GM12878 (cell line): ENCODE data around the gene RAP2C. TPM values are rescaled to one million over a fixed set of nuclear protein-coding genes. Genes with fewer than 3 reads are reported as not detected.

ENCODE experiments used
- ATAC-seq: fragments of 200-7000 bp; cut with Tn5 transposase; 3 replicates; pipeline ENCODE4 v1.9.1; 2020; ENCODE audit warnings: mild to moderate bottlenecking, moderate library complexity
- BruUV-seq: library from RNA; stranded (reverse); fragments of 400-500 nt; replicated peaks from 2 replicates; lab custom pipeline; 2021; lab: Mats Ljungman, UMichigan
- CTCF ChIA-PET: fragments of 300-600 bp; sonication (Branson Sonifier 250); formaldehyde crosslinking; extraction: SDS; loops from one replicate; lab custom pipeline; 2021; ENCODE audit warnings: inconsistent platforms; lab: Yijun Ruan, JAX
- POLR2A ChIA-PET: fragments of 350-600 bp; formaldehyde crosslinking; extraction: SDS; loops from one replicate; lab custom pipeline; 2021; ENCODE audit warnings: inconsistent platforms; lab: Charles Lee
- RAD21 ChIA-PET: fragments of 300-600 bp; sonication (Branson Sonifier 250); formaldehyde crosslinking; loops from one replicate; lab custom pipeline; 2023; ENCODE audit warnings: antibody characterized with exemption; ENCODE audit not compliant: unreplicated experiment; lab: Charles Lee
- SMC1A ChIA-PET: fragments of 300-600 bp; sonication (Branson Sonifier 250); formaldehyde crosslinking; loops from one replicate; lab custom pipeline; 2023; ENCODE audit not compliant: unreplicated experiment, uncharacterized antibody; lab: Charles Lee
- DNase-seq: peaks from one replicate; pipeline ENCODE4 v3.0.0-alpha.2; 2011; ENCODE audit warnings: low read depth, low spot score
- FAIRE-seq: peaks from 3 replicates; lab custom pipeline; 2011; peaks lifted over from hg19 to GRCh38; lab: Jason Lieb, UNC
- H2AFZ ChIP-seq: 2 replicates; pipeline ENCODE4 v1.6.0; 2011; ENCODE audit warnings: low read depth, low read length, control low read depth; ENCODE audit not compliant: control insufficient read depth
- H3K27ac ChIP-seq: 2 replicates; pipeline ENCODE4 v1.5.1; 2011; ENCODE audit warnings: control low read depth; ENCODE audit not compliant: control insufficient read depth, insufficient read depth
- H3K27me3 ChIP-seq, 2 experiments: replicated peaks in 1 of 2; 2 replicates each; pipeline versions ENCODE4 v1.6.0 to v1.6.1; 2011; ENCODE audit warnings: low read length in 1 of 2; ENCODE audit not compliant: control insufficient read depth in 2 of 2, insufficient read depth in 2 of 2
- H3K36me3 ChIP-seq, 2 experiments: 2 replicates each; pipeline ENCODE4 v1.5.1; 2011; ENCODE audit warnings: low read length in 1 of 2; ENCODE audit not compliant: control insufficient read depth in 2 of 2, insufficient read depth in 2 of 2
- H3K4me1 ChIP-seq: 2 replicates; pipeline ENCODE4 v1.6.1; 2011; ENCODE audit warnings: mild to moderate bottlenecking, low read length, moderate library complexity, mixed read lengths; ENCODE audit not compliant: control insufficient read depth, insufficient read depth
- H3K4me2 ChIP-seq: 2 replicates; pipeline ENCODE4 v1.6.0; 2011; ENCODE audit warnings: control low read depth; ENCODE audit not compliant: control insufficient read depth, insufficient read depth
- H3K4me3 ChIP-seq: fragments of 200-600 bp; sonication (generic); 2 replicates; pipeline ENCODE4 v1.5.1; 2016
- H3K79me2 ChIP-seq: 2 replicates; pipeline ENCODE4 v1.6.0; 2011; ENCODE audit warnings: low read length; ENCODE audit not compliant: control insufficient read depth, insufficient read depth
- H3K9ac ChIP-seq: 2 replicates; pipeline ENCODE4 v1.8.0; 2011; ENCODE audit warnings: low read length, control low read depth, mixed read lengths; ENCODE audit not compliant: control insufficient read depth, insufficient read depth
- H3K9me3 ChIP-seq: replicated peaks from 3 replicates; pipeline ENCODE4 v1.5.1; 2011; ENCODE audit warnings: mild to moderate bottlenecking, low read length; ENCODE audit not compliant: control insufficient read depth, insufficient read depth
- H4K20me1 ChIP-seq: 2 replicates; pipeline ENCODE4 v1.6.0; 2011; ENCODE audit not compliant: control insufficient read depth, insufficient read depth
- ATF7 ChIP-seq: fragments of 450-650 bp; IDR thresholded peaks from 2 replicates; pipeline ENCODE4 v1.6.1; 2016; ENCODE audit warnings: low read depth, mild to moderate bottlenecking
- BMI1 ChIP-seq: fragments of 450-650 bp; IDR thresholded peaks from 2 replicates; pipeline ENCODE4 v1.6.1; 2016; ENCODE audit warnings: mild to moderate bottlenecking, moderate library complexity, borderline replicate concordance
- CREM ChIP-seq: IDR thresholded peaks from 2 replicates; pipeline ENCODE4 v1.6.1; 2014; ENCODE audit warnings: antibody characterized with exemption, low read depth
- EED ChIP-seq: sonication (generic); IDR thresholded peaks from 2 replicates; pipeline ENCODE4 v1.6.1; 2016; ENCODE audit warnings: antibody characterized with exemption, low read depth
- GABPA ChIP-seq: IDR thresholded peaks from 2 replicates; pipeline ENCODE4 v1.6.1; 2014; ENCODE audit warnings: antibody characterized with exemption, low read depth, mild to moderate bottlenecking, inconsistent platforms
- JUNB ChIP-seq: IDR thresholded peaks from 2 replicates; pipeline ENCODE4 v1.6.1; 2016; ENCODE audit warnings: antibody characterized with exemption, mild to moderate bottlenecking
- NFIC ChIP-seq: IDR thresholded peaks from 2 replicates; pipeline ENCODE4 v1.6.1; 2012; ENCODE audit warnings: low read depth, mild to moderate bottlenecking, inconsistent platforms, low read length, moderate library complexity
- NR2C1 ChIP-seq: fragments of 450-650 bp; IDR thresholded peaks from 2 replicates; pipeline ENCODE4 v1.6.1; 2017; ENCODE audit warnings: antibody characterized with exemption, mild to moderate bottlenecking, moderate library complexity
- PML ChIP-seq: IDR thresholded peaks from 2 replicates; pipeline ENCODE4 v1.6.1; 2012; ENCODE audit warnings: low read length, inconsistent platforms
- RUNX3 ChIP-seq: IDR thresholded peaks from 2 replicates; pipeline ENCODE4 v1.6.1; 2012; ENCODE audit warnings: low read length, inconsistent platforms
- SREBF1 ChIP-seq: IDR thresholded peaks from 2 replicates; pipeline ENCODE4 v1.6.1; 2012; ENCODE audit warnings: mild to moderate bottlenecking, low read length
- TBL1XR1 ChIP-seq: IDR thresholded peaks from 2 replicates; pipeline ENCODE4 v1.6.1; 2012; ENCODE audit warnings: low read depth, low read length, improper control_type of control experiment
- TCF3 ChIP-seq: IDR thresholded peaks from 2 replicates; pipeline ENCODE4 v1.6.1; 2012; ENCODE audit warnings: low read depth, mild to moderate bottlenecking, low read length, borderline replicate concordance; ENCODE audit not compliant: insufficient read depth
- TCF7 ChIP-seq: IDR thresholded peaks from 2 replicates; pipeline ENCODE4 v1.6.1; 2014; ENCODE audit warnings: antibody characterized with exemption, borderline replicate concordance
- ZBED1 ChIP-seq: IDR thresholded peaks from 2 replicates; pipeline ENCODE4 v1.6.1; 2016; ENCODE audit warnings: borderline replicate concordance
- WGBS: methylation state at CpG from one replicate; pipeline ENCODE4 v1.1.6; 2016; ENCODE audit warnings: low lambda C conversion rate; ENCODE audit not compliant: insufficient replicate concordance, insufficient coverage; ENCODE audit errors: missing lambda C conversion rate; 5-methylcytosine and 5-hydroxymethylcytosine counted together
- in situ Hi-C: fragments of 300-500 bp; cut with MboI; formaldehyde crosslinking; loops from 9 replicates; pipeline ENCODE4 v1.14.3; 2018; ENCODE audit warnings: mixed read lengths
- intact Hi-C: fragments of 100-400 bp; cut with micrococcal nuclease; formaldehyde crosslinking; loops from one replicate; pipeline ENCODE4 v1.14.2; 2022; ENCODE audit not compliant: unreplicated experiment
- polyA plus RNA-seq, 11 experiments: library from polyadenylated mRNA; depleted of rRNA in 4 of 11; unstranded in 6 of 11; stranded (reverse) in 5 of 11; fragments of >200 nt; fragmentation: Nextera tagmentation in 4 of 11; fragmentation: Illumina TruSeq in 1 of 11; extraction: Ambion mirVana in 4 of 11; extraction: Trizol in 1 of 11; gene quantifications; 1 replicate in 1 of 11; 2 replicates in 10 of 11; pipeline versions ENCODE4 v1.2.1 to v1.2.3, GENCODE V29; 2011 to 2016; ENCODE audit warnings: inconsistent platforms in 2 of 11, missing spikeins in 2 of 11, low read depth in 1 of 11
- total RNA-seq, 4 experiments: library from RNA; depleted of rRNA in 3 of 4; stranded (reverse); fragments of >200 nt in 3 of 4; fragmentation: Illumina TruSeq in 1 of 4; extraction: Trizol in 1 of 4; gene quantifications; 2 replicates each; pipeline versions ENCODE4 v1.2.1 to v1.2.3, GENCODE V29; 2013 to 2021
- TF ChIP-seq, protein P1 (sequence below): IDR thresholded peaks from 2 replicates; pipeline ENCODE4 v1.6.1; 2012; ENCODE audit warnings: mild to moderate bottlenecking, low read depth, low read length
- TF ChIP-seq, protein P2 (sequence below): fragments of 450-650 bp; formaldehyde crosslinking; IDR thresholded peaks from 2 replicates; pipeline ENCODE4 v1.4.0; 2020; ENCODE audit warnings: mild to moderate bottlenecking, moderate library complexity

The RAP2C gene
- total and polyA plus RNA-seq, 10 of the 15 experiments (the other 5 are each of a cell fraction or from before 2014, with no cell fraction given): 17.1 to 32.1 (median 25.4) TPM

DNA sequence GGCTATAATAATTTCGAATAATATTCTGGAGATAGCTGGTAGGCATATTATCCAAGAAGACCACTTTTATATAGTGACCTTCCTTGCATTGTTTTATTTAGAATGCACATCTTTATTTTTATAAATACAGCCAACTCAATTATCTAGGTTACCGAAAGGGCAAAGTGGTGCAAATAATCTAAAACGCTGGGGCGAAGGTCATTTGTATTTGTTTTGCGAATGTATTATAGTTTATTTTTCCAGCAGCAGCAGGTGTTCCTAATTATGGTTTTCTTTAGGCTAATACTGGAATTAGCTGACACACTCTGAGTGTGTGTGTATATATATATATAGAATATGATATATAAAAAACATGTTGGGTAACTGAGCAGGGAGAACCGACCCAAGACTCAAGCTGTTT, 48.1 kb upstream of the RAP2C start (continued):
- TF ChIP-seq, protein P1, sequence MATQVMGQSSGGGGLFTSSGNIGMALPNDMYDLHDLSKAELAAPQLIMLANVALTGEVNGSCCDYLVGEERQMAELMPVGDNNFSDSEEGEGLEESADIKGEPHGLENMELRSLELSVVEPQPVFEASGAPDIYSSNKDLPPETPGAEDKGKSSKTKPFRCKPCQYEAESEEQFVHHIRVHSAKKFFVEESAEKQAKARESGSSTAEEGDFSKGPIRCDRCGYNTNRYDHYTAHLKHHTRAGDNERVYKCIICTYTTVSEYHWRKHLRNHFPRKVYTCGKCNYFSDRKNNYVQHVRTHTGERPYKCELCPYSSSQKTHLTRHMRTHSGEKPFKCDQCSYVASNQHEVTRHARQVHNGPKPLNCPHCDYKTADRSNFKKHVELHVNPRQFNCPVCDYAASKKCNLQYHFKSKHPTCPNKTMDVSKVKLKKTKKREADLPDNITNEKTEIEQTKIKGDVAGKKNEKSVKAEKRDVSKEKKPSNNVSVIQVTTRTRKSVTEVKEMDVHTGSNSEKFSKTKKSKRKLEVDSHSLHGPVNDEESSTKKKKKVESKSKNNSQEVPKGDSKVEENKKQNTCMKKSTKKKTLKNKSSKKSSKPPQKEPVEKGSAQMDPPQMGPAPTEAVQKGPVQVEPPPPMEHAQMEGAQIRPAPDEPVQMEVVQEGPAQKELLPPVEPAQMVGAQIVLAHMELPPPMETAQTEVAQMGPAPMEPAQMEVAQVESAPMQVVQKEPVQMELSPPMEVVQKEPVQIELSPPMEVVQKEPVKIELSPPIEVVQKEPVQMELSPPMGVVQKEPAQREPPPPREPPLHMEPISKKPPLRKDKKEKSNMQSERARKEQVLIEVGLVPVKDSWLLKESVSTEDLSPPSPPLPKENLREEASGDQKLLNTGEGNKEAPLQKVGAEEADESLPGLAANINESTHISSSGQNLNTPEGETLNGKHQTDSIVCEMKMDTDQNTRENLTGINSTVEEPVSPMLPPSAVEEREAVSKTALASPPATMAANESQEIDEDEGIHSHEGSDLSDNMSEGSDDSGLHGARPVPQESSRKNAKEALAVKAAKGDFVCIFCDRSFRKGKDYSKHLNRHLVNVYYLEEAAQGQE: no peak
- TF ChIP-seq TCF3: no peak

DNA sequence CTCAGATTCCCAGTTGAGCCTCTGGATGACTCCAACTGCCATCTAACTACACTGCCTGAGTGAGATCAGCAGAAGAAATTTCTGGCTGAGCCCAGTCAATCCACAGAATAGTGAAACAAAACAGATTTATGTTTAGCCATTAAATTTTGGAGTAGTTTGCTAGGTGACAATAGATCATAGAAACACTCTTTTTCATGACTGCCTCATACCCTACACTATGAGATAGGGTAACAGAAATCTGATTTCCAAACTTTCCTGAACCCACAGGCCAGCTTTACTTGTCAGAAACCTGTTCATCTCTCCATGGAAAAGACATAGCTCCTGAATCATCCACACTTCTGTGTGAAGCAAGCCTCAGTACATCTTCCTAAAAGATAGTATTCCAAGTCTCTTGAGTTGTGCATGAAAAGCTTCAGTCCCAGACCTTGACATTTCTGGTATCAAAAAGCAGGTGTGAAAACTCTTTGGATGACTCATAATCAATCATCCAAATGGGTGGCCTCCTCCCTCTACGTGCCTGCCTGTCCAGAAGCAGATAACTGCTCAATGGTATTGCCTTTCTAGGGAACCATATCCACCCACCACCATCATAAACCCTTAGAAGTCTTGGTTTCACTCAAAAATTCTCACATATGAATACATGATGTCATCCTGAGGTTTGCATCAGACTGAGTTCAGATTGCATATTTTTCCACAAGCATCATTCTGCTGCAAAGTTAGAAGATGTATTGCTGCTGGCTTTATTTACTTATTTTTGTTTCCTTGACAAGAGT, 47.5 kb upstream of the RAP2C start:
- ATAC-seq (peak; percentile 41), DNase-seq (no peak), FAIRE-seq (no peak)
- CTCF ChIA-PET: interaction anchor here (1.2 kb wide), 1 partner anchor 347 kb away, joined by 3 read pairs; no protein-coding TSS in a partner anchor
- in situ Hi-C loops (no loop called here), intact Hi-C loops (no loop called here)
- Histone ChIP-seq H3K27ac (no peak overlapping the region), H3K4me2 (no peak overlapping the region), H3K27me3 (no peaks in the 10 kb centered on the region), H3K4me3 (no peak overlapping the region), H3K4me1 (no peaks in the 10 kb centered on the region; the same call in 1 of the 2 replicates), H2AFZ (no peak overlapping the region), H3K9ac (no peak overlapping the region), H4K20me1 (no peaks in the 10 kb centered on the region), H3K9me3 (no peaks in the 10 kb centered on the region), H3K79me2 (no peaks in the 10 kb centered on the region), H3K36me3 (no peaks in the 10 kb centered on the region)
- POLR2A ChIA-PET: no interaction called here
- BruUV-seq: no TSS peak
- RAD21 ChIA-PET: no interaction called here
- SMC1A ChIA-PET: no interaction called here
- 0% methylated on average over 1 of the region's 1 CpG for WGBS
- TF ChIP-seq, protein P2, sequence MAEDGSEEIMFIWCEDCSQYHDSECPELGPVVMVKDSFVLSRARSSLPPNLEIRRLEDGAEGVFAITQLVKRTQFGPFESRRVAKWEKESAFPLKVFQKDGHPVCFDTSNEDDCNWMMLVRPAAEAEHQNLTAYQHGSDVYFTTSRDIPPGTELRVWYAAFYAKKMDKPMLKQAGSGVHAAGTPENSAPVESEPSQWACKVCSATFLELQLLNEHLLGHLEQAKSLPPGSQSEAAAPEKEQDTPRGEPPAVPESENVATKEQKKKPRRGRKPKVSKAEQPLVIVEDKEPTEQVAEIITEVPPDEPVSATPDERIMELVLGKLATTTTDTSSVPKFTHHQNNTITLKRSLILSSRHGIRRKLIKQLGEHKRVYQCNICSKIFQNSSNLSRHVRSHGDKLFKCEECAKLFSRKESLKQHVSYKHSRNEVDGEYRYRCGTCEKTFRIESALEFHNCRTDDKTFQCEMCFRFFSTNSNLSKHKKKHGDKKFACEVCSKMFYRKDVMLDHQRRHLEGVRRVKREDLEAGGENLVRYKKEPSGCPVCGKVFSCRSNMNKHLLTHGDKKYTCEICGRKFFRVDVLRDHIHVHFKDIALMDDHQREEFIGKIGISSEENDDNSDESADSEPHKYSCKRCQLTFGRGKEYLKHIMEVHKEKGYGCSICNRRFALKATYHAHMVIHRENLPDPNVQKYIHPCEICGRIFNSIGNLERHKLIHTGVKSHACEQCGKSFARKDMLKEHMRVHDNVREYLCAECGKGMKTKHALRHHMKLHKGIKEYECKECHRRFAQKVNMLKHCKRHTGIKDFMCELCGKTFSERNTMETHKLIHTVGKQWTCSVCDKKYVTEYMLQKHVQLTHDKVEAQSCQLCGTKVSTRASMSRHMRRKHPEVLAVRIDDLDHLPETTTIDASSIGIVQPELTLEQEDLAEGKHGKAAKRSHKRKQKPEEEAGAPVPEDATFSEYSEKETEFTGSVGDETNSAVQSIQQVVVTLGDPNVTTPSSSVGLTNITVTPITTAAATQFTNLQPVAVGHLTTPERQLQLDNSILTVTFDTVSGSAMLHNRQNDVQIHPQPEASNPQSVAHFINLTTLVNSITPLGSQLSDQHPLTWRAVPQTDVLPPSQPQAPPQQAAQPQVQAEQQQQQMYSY: no peak
- TF ChIP-seq SREBF1 (no peak), CREM (peak; percentile 50; the same call in 1 of the 2 replicates), RUNX3 (peak; percentile 68), NR2C1 (no peak), NFIC (peak; percentile 47; the same call in 1 of the 2 replicates), ZBED1 (no peak), PML (no peak), ATF7 (0 out of 2 replicates have a peak, but pooled peaks have one; percentile 27), GABPA (no peak), BMI1 (no peak), JUNB (peak; percentile 63), TCF7 (0 out of 2 replicates have a peak, but pooled peaks have one; percentile 21), EED (0 out of 2 replicates have a peak, but pooled peaks have one; percentile 49), TBL1XR1 (no peak)
